ENCODE results near the gene PNMA1.

The PNMA1 gene

DNA sequence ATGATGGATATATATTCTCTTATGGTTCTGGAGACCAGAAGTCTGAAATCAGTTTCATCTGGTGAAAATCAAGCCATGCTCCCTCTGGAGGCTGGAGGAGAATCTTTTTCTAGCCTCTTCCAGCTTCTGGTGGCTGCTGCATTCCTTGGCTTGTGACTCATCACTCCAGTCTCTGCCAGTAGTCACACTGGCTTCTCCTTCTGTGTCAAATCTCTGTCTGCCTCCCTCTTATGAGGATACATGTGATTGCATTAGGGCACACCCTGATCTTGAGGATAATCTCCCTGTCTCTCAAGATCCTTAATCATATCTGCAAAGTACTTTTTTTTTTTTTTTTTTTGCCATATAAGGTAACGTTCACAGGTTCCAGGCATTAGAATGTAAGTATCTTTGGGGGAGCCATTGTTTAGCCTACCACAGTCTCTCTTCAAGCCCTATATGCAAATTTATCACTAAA lies 51.7 kb downstream of the PNMA1 start:
- Histone ChIP-seq H3K4me3 (ENCODE audit: extremely low read depth, insufficient read depth, low read length, poor library complexity, severe bottlenecking) (no peak overlapping the region), H3K27ac (ENCODE audit: low read depth, low read length, severe bottlenecking) (no peak overlapping the region), H3K36me3 (ENCODE audit: control insufficient read depth, insufficient read depth, low read length) (peaks cover 13% of the 10 kb centered on the region), H3K9me3 (ENCODE audit: control insufficient read depth, low read length) (no peaks in the 10 kb centered on the region), H3K4me1 (ENCODE audit: control insufficient read depth, insufficient read depth, low read length, poor library complexity, severe bottlenecking) (peaks cover 12% of the 10 kb centered on the region)
- no CpG with 5 or more reads among the region's 1 CpG for WGBS, 2 experiments (ENCODE audit: insufficient coverage in 2 of 2)

DNA sequence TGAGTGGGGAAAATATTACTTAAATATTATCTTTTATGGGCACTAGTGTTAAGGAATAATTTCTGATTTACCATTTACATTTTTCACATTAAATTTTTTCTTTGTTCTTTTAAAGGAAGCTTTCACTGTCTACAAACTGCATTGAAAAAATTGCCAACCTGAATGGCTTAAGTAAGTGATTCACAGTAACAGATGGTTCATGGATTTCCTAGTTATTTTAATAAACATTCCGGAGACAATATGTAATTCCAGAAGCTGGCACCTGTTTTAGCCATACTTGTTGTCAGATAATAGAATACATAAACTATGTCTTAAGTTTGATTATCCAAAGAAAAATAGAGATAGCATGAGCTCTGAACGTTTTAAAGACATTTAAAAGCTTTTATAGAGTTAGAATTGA lies 52.3 kb downstream of the PNMA1 start:
- H3K4me1 ChIP-seq (ENCODE audit: control insufficient read depth, insufficient read depth, low read length, poor library complexity, severe bottlenecking): peaks cover 12% of the 10 kb centered on the region
- WGBS, 2 experiments (ENCODE audit: insufficient coverage in 2 of 2): no CpG with 5 or more reads among the region's 2 CpGs
- H3K9me3 ChIP-seq (ENCODE audit: control insufficient read depth, low read length): no peaks in the 10 kb centered on the region
- H3K36me3 ChIP-seq (ENCODE audit: control insufficient read depth, insufficient read depth, low read length): peaks cover 18% of the 10 kb centered on the region
- H3K4me3 ChIP-seq (ENCODE audit: extremely low read depth, insufficient read depth, low read length, poor library complexity, severe bottlenecking): no peak overlapping the region
- H3K27ac ChIP-seq (ENCODE audit: low read depth, low read length, severe bottlenecking): no peak overlapping the region
